ENCODE data around the gene MRPL47. TPM values are rescaled to one million over a fixed set of nuclear protein-coding genes. Genes with fewer than 3 reads are reported as not detected.

The MRPL47 gene
- total RNA-seq (2014; rRNA removed; shearing (Covaris generic)) = 67.2 and 79.0 TPM in 2 replicates

DNA sequence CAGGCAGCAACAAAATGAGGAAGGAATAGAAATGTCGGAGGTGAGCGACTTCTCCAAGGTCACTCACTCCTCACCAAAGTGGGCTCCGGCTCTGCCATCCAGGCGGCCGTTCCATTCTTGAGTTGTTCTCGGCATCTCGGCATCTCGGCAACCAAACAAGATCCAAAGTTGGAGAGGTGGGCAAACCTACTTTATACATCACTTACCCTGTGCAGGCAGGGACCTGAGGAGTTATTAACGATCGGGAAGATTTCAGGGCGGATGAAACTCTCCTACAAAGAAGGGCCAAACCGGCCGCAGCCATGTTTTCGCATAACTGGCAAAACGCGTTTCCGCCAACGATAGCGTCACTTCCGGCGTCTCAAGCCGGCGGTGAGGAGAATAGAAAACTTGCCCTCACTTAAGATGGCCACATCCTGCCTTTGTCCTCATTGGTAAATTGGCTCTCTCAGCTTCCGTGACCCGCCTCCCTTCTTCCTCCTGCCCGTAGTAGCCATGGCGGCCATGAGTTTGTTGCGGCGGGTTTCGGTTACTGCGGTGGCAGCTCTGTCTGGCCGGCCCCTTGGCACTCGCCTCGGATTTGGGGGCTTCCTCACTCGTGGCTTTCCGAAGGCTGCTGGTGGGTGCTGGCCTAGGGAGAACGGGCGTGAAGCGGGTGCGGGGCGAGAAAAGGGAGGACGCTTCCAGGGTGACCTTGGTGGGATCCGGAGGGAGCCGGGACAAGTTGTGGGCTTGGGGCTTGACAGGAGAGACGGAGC is at the start of gene MRPL47, which contains the start of gene NDUFB5:
TSS of gene MRPL47 (minus strand) at position 318 of the 758 bp plus-strand sequence. CDS start at position 304, 14 bp downstream.
TSS of gene NDUFB5 (plus strand) at position 474 of the 758 bp plus-strand sequence. CDS start at position 496, 22 bp downstream.

DNA sequence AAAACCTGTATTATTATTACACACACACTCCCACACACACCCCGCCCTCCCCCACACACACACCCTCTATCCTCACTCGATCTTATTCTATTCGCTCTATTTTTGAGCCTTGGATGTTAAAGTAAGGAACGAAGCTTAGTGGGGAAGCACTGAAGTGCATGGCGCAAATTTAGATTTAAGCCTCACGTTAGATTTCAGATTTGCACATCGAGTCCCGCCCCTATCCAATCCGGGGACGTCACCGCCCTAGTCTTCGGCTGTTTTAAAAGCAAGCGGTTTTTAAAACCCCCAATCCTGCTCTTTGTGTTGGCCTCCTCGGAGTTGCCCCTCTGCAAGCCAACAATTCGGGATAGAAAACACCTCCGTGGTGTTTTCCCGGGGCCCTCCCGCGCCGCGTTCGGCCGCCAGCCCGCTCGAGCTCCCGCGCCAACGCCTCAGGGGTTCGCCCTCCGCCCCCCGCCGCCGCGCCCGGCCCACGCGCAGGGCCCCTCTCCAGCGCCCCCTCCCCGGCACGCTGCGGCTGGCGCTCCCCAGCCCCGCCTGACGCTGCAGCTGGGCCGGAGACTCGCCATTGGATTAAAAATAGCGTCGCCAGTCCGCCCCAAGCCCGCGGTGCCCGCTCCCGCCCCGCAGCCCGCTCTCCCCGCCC is 48.1 kb upstream of the MRPL47 start, which contains the start of gene USP13:
TSS of gene USP13 (plus strand) at position 594 of the 649 bp plus-strand sequence. CDS start 186 bp downstream, outside the sequence.

DNA sequence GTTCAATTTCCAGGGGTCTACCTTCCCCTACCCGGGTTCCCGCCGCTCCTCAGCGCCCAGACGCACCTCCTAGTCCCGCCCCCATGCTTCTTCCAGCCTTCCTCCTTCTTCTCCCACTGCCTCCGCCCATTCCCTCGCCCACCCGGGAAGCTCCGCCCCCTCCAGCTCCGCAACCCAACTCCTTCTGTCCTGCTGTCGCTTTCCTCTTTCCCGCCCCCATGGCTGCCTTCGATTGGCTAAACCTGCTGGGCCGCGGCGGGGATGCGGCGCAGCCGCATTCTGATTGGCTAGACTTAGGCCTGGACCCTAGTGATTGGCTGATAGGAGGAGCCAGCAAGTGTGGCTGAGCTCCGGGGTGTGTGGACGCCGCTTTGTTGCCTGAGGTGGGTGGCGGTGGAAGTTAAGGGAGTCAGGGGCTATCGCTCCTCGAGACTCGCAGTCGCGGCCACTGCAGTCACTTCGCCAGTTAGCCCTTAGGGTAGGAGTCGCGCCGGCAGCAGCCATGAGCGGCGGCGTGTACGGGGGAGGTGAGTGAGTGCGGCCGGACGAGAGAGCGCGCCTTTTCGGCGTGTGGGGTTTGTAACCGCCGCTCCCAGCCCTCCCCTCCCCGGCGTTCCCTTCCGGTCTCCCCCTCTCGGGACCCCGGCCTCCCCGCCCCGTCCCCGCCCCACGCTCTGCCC is 41.7 kb downstream of the MRPL47 start, which contains the start of gene ACTL6A:
TSS of gene ACTL6A (plus strand) at position 336 of the 680 bp plus-strand sequence. CDS start at position 503, 167 bp downstream.

Small RNAs within 50 kb of the gene (small RNA-seq; reads per million reads assigned to genes)
- gene AC090425.1 (not detected), gene RF01210 (not detected)

Other genes starting within 250 kb of the MRPL47 start
- gene GNB4, start 153.2 kb downstream of the MRPL47 start, total RNA-seq (2014; rRNA removed; shearing (Covaris generic)) = 11.1 and 11.9 TPM in 2 replicates
- gene ACTL6A, start 41.7 kb downstream of the MRPL47 start, total RNA-seq (2014; rRNA removed; shearing (Covaris generic)) = 71.8 and 75.1 TPM in 2 replicates
- 93.7 and 115 TPM in 2 replicates for gene NDUFB5, start 156 bp upstream of the MRPL47 start, total RNA-seq (2014; rRNA removed; shearing (Covaris generic))
- 9.5 and 10.7 TPM in 2 replicates for gene USP13, start 48.4 kb upstream of the MRPL47 start, total RNA-seq (2014; rRNA removed; shearing (Covaris generic))

Data from A375 (cell line).